HepG2 (cell line): ENCODE measurements around the gene ATP5F1E. TPM values are rescaled to one million over a fixed set of nuclear protein-coding genes. Genes with fewer than 3 reads are reported as not detected.

Source experiments
- GLI4 ChIP-seq: sonication (generic); formaldehyde crosslinking; IDR thresholded peaks from 2 replicates; pipeline ENCODE4 v1.5.1; 2020; ENCODE audit warnings: missing genetic modification reagents, mild to moderate bottlenecking, moderate library complexity, borderline replicate concordance
- KMT2A ChIP-seq: sonication (generic); formaldehyde crosslinking; IDR thresholded peaks from 2 replicates; pipeline ENCODE4 v1.4.0; 2020; ENCODE audit warnings: missing genetic modification reagents
- RBFOX2 ChIP-seq: fragments of 200-400 bp; formaldehyde crosslinking; IDR thresholded peaks from 2 replicates; pipeline ENCODE4 v1.6.1; 2017; ENCODE audit warnings: low read depth, mild to moderate bottlenecking, low read length
- ZBTB38 ChIP-seq: sonication (generic); formaldehyde crosslinking; IDR thresholded peaks from 2 replicates; pipeline ENCODE4 v1.5.1; 2020; ENCODE audit warnings: mild to moderate bottlenecking, missing genetic modification reagents
- ZBTB42 ChIP-seq: sonication (generic); formaldehyde crosslinking; IDR thresholded peaks from 2 replicates; pipeline ENCODE4 v1.5.0; 2020; ENCODE audit warnings: mild to moderate bottlenecking, missing genetic modification reagents
- ZNF136 ChIP-seq: sonication (generic); formaldehyde crosslinking; IDR thresholded peaks from 2 replicates; pipeline ENCODE4 v1.8.1; 2022; ENCODE audit warnings: low read depth, mild to moderate bottlenecking, moderate library complexity, missing genetic modification reagents
- ZNF256 ChIP-seq: sonication (generic); formaldehyde crosslinking; conservative IDR thresholded peaks from 2 replicates; pipeline ENCODE4 v1.4.0; 2020; ENCODE audit warnings: missing genetic modification reagents
- ZNF292 ChIP-seq: sonication (generic); formaldehyde crosslinking; IDR thresholded peaks from 2 replicates; pipeline ENCODE4 v1.8.1; 2022; ENCODE audit warnings: mild to moderate bottlenecking, low read depth, missing genetic modification reagents, borderline replicate concordance
- ZNF333 ChIP-seq: sonication (generic); formaldehyde crosslinking; IDR thresholded peaks from 2 replicates; pipeline ENCODE4 v1.4.0; 2020; ENCODE audit warnings: mild to moderate bottlenecking, missing genetic modification reagents, borderline replicate concordance
- ZNF432 ChIP-seq: sonication (generic); formaldehyde crosslinking; IDR thresholded peaks from 2 replicates; pipeline ENCODE4 v1.5.0; 2020; ENCODE audit warnings: missing genetic modification reagents, mild to moderate bottlenecking, borderline replicate concordance
- ZNF839 ChIP-seq: sonication (generic); formaldehyde crosslinking; IDR thresholded peaks from 2 replicates; pipeline ENCODE4 v1.4.0; 2020; ENCODE audit warnings: missing genetic modification reagents, mild to moderate bottlenecking, borderline replicate concordance
- ZNF883 ChIP-seq: sonication (generic); formaldehyde crosslinking; IDR thresholded peaks from 2 replicates; pipeline ENCODE4 v1.5.1; 2020; ENCODE audit warnings: mild to moderate bottlenecking, missing genetic modification reagents; ENCODE audit errors: not compliant biosample characterization
- ZNF891 ChIP-seq: sonication (generic); formaldehyde crosslinking; IDR thresholded peaks from 2 replicates; pipeline ENCODE4 v1.5.0; 2020; ENCODE audit warnings: mild to moderate bottlenecking, missing genetic modification reagents
- ZSCAN20 ChIP-seq: sonication (generic); formaldehyde crosslinking; IDR thresholded peaks from 2 replicates; pipeline ENCODE4 v1.4.0; 2020; ENCODE audit warnings: missing genetic modification reagents, mild to moderate bottlenecking, borderline replicate concordance
- polyA plus RNA-seq, 8 experiments: library from polyadenylated mRNA; depleted of rRNA in 3 of 8; stranded (reverse) in 7 of 8; unstranded in 1 of 8; fragments of >200 nt; fragmentation: Illumina TruSeq in 4 of 8; extraction: Trizol in 4 of 8; gene quantifications; 2 replicates each; pipeline versions ENCODE4 v1.2.1 to v1.2.3, GENCODE V29; 2011 to 2016; ENCODE audit warnings: low read depth in 4 of 8, missing spikeins in 1 of 8, mixed read lengths in 1 of 8; ENCODE audit not compliant: insufficient read depth in 1 of 8
- total RNA-seq, 5 experiments: library from RNA; depleted of rRNA; stranded (reverse); fragments of >200 nt; fragmentation: Illumina TruSeq; extraction: Trizol; gene quantifications; 2 replicates each; pipeline ENCODE4 v1.2.3, GENCODE V29; 2016; ENCODE audit warnings: low read depth in 1 of 5
- TF ChIP-seq, protein P1 (sequence below): sonication (generic); formaldehyde crosslinking; IDR thresholded peaks from 2 replicates; pipeline ENCODE4 v1.4.0; 2020; ENCODE audit warnings: mild to moderate bottlenecking, missing genetic modification reagents

Gene ATP5F1E
- total and polyA plus RNA-seq, 2 of the 13 experiments (the other 11 are each of a cell fraction or from before 2014, with no cell fraction given), result 121 to 134 TPM

DNA sequence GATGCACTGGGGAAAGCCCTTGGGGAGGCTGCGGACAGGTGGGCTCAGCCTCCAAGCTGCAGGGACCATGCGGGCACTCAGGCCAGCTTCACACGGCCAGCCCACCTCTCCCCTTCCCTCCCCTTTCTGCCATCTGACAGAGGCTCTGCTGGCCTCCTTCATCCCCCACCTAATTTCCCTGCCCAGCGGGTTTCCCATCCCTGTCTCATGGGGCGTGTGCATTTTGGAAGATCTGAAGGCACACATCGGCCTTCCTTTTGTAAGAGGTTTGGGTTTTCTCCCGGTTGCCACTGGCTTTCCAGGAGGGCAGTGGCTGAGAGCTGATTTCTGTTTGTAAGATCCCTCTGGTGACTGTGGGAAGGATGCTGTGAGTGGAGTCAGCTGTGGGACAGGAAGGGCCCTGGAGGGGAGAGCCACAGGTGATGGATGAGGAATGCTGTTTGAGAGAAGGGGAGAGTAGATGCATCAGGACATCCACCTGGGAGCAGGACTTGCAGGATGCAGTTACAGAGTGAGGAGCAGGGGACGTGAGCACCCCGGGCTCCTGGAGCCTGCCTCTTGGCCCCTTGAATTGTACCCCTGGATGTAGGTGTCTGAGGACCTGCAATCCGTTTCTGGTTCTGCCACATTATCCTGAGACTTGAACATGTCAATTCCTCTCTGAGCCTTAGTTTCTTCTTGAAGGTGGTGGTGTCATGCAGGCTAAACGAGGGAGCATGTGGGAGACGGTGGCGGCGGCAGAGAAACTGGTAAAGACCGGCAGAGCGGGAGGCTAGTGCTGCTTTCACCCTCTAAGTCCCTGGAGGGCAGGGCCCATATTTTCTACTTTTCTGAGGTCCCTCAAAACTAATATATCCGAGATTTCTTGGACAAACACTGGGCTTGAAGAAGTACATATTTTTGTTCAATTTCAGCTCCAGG lies 18.8 kb downstream of the ATP5F1E start (continued):
- TF ChIP-seq, protein P1, sequence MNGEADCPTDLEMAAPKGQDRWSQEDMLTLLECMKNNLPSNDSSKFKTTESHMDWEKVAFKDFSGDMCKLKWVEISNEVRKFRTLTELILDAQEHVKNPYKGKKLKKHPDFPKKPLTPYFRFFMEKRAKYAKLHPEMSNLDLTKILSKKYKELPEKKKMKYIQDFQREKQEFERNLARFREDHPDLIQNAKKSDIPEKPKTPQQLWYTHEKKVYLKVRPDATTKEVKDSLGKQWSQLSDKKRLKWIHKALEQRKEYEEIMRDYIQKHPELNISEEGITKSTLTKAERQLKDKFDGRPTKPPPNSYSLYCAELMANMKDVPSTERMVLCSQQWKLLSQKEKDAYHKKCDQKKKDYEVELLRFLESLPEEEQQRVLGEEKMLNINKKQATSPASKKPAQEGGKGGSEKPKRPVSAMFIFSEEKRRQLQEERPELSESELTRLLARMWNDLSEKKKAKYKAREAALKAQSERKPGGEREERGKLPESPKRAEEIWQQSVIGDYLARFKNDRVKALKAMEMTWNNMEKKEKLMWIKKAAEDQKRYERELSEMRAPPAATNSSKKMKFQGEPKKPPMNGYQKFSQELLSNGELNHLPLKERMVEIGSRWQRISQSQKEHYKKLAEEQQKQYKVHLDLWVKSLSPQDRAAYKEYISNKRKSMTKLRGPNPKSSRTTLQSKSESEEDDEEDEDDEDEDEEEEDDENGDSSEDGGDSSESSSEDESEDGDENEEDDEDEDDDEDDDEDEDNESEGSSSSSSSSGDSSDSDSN (CRISPR knock-in tag), result 0 out of 2 replicates have a peak, but pooled peaks have one; percentile 19
- TF ChIP-seq ZNF432 (CRISPR knock-in tag) (0 out of 2 replicates have a peak, but pooled peaks have one; percentile 28), ZNF136 (CRISPR knock-in tag) (peak; percentile 10; the same call in 1 of the 2 replicates), ZNF292 (CRISPR knock-in tag) (0 out of 2 replicates have a peak, but pooled peaks have one; percentile 9), ZNF256 (CRISPR knock-in tag) (0 out of 2 replicates have a peak, but pooled peaks have one; percentile 20), ZBTB38 (peak; percentile 93), ZNF891 (CRISPR knock-in tag) (peak; percentile 62; the same call in 1 of the 2 replicates), ZNF333 (CRISPR knock-in tag) (peak; percentile 29; the same call in 1 of the 2 replicates), KMT2A (0 out of 2 replicates have a peak, but pooled peaks have one; percentile 1), RBFOX2 (peak; percentile 41; the same call in 1 of the 2 replicates), GLI4 (CRISPR knock-in tag) (no peak), ZBTB42 (CRISPR knock-in tag) (0 out of 2 replicates have a peak, but pooled peaks have one; percentile 51), ZSCAN20 (CRISPR knock-in tag) (0 out of 2 replicates have a peak, but pooled peaks have one; percentile 31), ZNF883 (CRISPR knock-in tag) (peak; percentile 5), ZNF839 (CRISPR knock-in tag) (0 out of 2 replicates have a peak, but pooled peaks have one; percentile 41)
